ENCODE data around the gene LCTL. TPM values are rescaled to one million over a fixed set of nuclear protein-coding genes. Genes with fewer than 3 reads are reported as not detected.

The LCTL gene
- total RNA-seq, 1 donor from 2014 or later, result 0.36 TPM

- peaks cover 25% of the 10 kb centered on the region for H3K4me1 Mint-ChIP-seq
- no peaks in the 10 kb centered on the region for H3K36me3 Mint-ChIP-seq
- peak in 1 of 2 experiments; percentile 20 for DNase-seq (ENCODE audit: low spot score in 2 of 2, unreplicated experiment in 2 of 2)
- H3K27me3 Mint-ChIP-seq (ENCODE audit: low read depth), result no peaks in the 10 kb centered on the region
- no peak overlapping the region for H3K27ac Mint-ChIP-seq
- TF ChIP-seq, protein P1, sequence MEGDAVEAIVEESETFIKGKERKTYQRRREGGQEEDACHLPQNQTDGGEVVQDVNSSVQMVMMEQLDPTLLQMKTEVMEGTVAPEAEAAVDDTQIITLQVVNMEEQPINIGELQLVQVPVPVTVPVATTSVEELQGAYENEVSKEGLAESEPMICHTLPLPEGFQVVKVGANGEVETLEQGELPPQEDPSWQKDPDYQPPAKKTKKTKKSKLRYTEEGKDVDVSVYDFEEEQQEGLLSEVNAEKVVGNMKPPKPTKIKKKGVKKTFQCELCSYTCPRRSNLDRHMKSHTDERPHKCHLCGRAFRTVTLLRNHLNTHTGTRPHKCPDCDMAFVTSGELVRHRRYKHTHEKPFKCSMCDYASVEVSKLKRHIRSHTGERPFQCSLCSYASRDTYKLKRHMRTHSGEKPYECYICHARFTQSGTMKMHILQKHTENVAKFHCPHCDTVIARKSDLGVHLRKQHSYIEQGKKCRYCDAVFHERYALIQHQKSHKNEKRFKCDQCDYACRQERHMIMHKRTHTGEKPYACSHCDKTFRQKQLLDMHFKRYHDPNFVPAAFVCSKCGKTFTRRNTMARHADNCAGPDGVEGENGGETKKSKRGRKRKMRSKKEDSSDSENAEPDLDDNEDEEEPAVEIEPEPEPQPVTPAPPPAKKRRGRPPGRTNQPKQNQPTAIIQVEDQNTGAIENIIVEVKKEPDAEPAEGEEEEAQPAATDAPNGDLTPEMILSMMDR (IDR thresholded peaks at IDR 0.05; ENCODE audit: unreplicated experiment), result no peak
- H3K9me3 Mint-ChIP-seq, result no peaks in the 10 kb centered on the region
- no peak overlapping the region for H3K4me3 Mint-ChIP-seq
Observed at GRCh38 chr15:66569461-66570137, 3.8 kb upstream of the LCTL start.

DNA sequence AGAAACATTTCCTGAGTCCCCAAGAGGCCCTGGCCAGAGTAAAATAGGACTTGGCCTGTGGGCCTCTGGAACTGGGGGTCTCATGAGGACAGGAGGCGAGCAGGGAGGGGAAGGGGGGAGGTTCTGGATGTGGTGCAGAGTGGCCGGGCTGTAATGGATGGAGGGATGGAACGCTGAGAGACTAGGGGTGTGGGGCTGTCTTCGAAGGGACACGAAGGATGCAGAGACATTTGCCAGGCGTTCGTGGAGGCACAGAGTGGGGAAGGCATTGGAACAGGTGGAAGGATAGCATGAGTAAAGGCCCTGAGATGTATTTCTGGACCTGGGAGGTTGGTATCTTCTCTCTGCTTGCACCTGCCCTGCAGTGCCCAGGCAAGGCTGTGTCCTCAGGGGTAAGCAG, 2.1 kb upstream of the LCTL start:
- H3K27me3 Mint-ChIP-seq (ENCODE audit: low read depth), result no peaks in the 10 kb centered on the region
- no peaks in the 10 kb centered on the region for H3K9me3 Mint-ChIP-seq
- no peaks in the 10 kb centered on the region for H3K36me3 Mint-ChIP-seq
- no peak overlapping the region for H3K27ac Mint-ChIP-seq
- TF ChIP-seq, protein P1 (IDR thresholded peaks at IDR 0.05; ENCODE audit: unreplicated experiment), result no peak
- no peak overlapping the region for H3K4me3 Mint-ChIP-seq
- peaks cover 20% of the 10 kb centered on the region for H3K4me1 Mint-ChIP-seq
- no peak for DNase-seq (ENCODE audit: low spot score in 2 of 2, unreplicated experiment in 2 of 2)

DNA sequence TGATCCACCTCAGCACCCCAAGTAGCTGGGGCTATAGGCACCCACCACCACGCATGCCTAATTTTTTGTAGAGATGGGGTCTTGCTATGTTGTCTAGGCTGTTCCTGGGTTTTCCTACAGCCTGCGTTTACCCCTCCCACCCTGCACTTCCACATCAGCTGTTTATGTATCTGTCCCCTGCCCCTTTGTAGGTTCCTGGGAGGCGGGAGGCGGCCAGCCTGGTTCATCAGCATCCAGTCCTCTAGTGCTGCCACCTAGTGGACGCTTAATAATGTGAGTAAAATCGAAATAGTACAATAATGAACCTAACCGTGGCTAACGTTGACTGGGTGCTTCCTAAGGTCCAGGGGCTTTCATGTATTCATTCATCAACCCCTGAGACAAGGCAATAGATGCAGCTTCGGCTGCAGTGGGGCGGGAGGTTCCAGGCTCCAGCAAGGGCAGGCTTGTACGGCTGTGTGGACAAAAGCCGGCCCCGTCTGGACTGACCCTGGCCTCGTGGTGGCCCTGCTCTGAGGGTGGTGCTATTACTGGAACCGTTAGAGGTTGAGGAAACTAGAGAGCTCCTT, 1.2 kb upstream of the LCTL start:
- Mint-ChIP-seq H3K4me1 (peaks cover 20% of the 10 kb centered on the region), H3K27ac (peak overlapping the region; percentile 51), H3K36me3 (no peaks in the 10 kb centered on the region), H3K9me3 (no peaks in the 10 kb centered on the region), H3K27me3 (ENCODE audit: low read depth) (no peaks in the 10 kb centered on the region), H3K4me3 (no peak overlapping the region)
- TF ChIP-seq, protein P1 (IDR thresholded peaks at IDR 0.05; ENCODE audit: unreplicated experiment), result peak; percentile 78
- DNase-seq (ENCODE audit: low spot score in 2 of 2, unreplicated experiment in 2 of 2), result peak; percentile 55 to 63

DNA sequence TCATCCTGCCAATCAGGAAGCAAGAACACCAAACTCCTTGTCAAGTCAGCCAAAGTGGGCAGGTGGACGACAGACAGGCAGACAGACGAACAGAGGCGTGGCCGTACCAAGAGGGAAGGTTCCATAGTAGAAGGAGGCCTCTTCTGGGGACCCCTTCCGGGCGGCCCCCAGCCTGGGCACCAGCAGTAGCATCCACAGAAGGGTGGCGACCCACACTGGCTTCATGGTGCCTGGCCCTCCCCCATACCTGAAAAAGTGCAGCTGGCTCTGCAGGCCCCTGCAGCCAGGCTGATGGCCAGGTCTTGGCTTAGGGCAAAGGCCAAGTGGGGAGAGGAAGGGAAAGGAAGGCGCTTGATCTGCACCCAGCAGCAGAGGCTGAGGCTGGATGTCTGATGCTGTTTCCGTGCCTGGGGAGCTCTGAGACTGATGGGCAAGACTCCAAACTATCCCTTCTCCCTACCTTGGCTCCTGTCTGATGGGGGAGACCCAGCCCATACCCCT, 607 bp downstream of the LCTL start:
- no peak overlapping the region for H3K27ac Mint-ChIP-seq
- H3K4me3 Mint-ChIP-seq, result no peak overlapping the region
- no peaks in the 10 kb centered on the region for H3K27me3 Mint-ChIP-seq (ENCODE audit: low read depth)
- TF ChIP-seq, protein P1 (IDR thresholded peaks at IDR 0.05; ENCODE audit: unreplicated experiment), result no peak
- peaks cover 20% of the 10 kb centered on the region for H3K4me1 Mint-ChIP-seq
- peak in 1 of 2 experiments; percentile 35 for DNase-seq (ENCODE audit: low spot score in 2 of 2, unreplicated experiment in 2 of 2)
- no peaks in the 10 kb centered on the region for H3K9me3 Mint-ChIP-seq
- H3K36me3 Mint-ChIP-seq, result no peaks in the 10 kb centered on the region

- no peak overlapping the region for H3K4me3 Mint-ChIP-seq
- H3K4me1 Mint-ChIP-seq, result peaks cover 20% of the 10 kb centered on the region
- TF ChIP-seq, protein P1 (IDR thresholded peaks at IDR 0.05; ENCODE audit: unreplicated experiment), result no peak
- H3K36me3 Mint-ChIP-seq, result no peaks in the 10 kb centered on the region
- peak in 1 of 2 experiments; percentile 36 for DNase-seq (ENCODE audit: low spot score in 2 of 2, unreplicated experiment in 2 of 2)
- H3K27ac Mint-ChIP-seq, result no peak overlapping the region
- no peaks in the 10 kb centered on the region for H3K9me3 Mint-ChIP-seq
- no peaks in the 10 kb centered on the region for H3K27me3 Mint-ChIP-seq (ENCODE audit: low read depth)
Observed at GRCh38 chr15:66564136-66565041, 1.4 kb downstream of the LCTL start.
